ENCODE results near the gene KLHL28. TPM values are rescaled to one million over a fixed set of nuclear protein-coding genes. Genes with fewer than 3 reads are reported as not detected.

KLHL28 gene
- total and polyA plus RNA-seq, 12 donors, result 1.5 to 17.8 (median 9.6) TPM

GRCh38 chr14:44960646-44961045 lies 1.1 kb downstream of the KLHL28 start:
- Histone ChIP-seq H3K9me3 (replicated peaks in 1 of 3) (no peaks in the 10 kb centered on the region), H3K4me3 (peak overlapping the region in 2 of 4 donors; percentile 66 to 75), H3K4me1 (replicated peaks in 1 of 2) (peaks cover 9 to 64% of the 10 kb centered on the region in 2 donors), H3K27me3 (no peaks in the 10 kb centered on the region), H3K27ac (peak overlapping the region; percentile 75 to 98 (median 93)), H3K36me3 (replicated peaks in 1 of 2) (no peaks in the 10 kb centered on the region)
- DNase-seq, result no peak
- intact Hi-C loops (cut with DNase I), result loop anchor here in 1 of 2 donors (10.0 kb wide), 1 partner anchor 174 kb away; the partner anchor contains the start of genes FANCM and FKBP3
- no peak for TF ChIP-seq POLR2A (IDR thresholded peaks at IDR 0.05)
- TF ChIP-seq, protein P1, sequence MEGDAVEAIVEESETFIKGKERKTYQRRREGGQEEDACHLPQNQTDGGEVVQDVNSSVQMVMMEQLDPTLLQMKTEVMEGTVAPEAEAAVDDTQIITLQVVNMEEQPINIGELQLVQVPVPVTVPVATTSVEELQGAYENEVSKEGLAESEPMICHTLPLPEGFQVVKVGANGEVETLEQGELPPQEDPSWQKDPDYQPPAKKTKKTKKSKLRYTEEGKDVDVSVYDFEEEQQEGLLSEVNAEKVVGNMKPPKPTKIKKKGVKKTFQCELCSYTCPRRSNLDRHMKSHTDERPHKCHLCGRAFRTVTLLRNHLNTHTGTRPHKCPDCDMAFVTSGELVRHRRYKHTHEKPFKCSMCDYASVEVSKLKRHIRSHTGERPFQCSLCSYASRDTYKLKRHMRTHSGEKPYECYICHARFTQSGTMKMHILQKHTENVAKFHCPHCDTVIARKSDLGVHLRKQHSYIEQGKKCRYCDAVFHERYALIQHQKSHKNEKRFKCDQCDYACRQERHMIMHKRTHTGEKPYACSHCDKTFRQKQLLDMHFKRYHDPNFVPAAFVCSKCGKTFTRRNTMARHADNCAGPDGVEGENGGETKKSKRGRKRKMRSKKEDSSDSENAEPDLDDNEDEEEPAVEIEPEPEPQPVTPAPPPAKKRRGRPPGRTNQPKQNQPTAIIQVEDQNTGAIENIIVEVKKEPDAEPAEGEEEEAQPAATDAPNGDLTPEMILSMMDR (IDR thresholded peaks at IDR 0.05), result no peak
- WGBS, 4 donors, result 1 to 2% (median 2%) methylated on average over 3 of the region's 3 CpGs

DNA sequence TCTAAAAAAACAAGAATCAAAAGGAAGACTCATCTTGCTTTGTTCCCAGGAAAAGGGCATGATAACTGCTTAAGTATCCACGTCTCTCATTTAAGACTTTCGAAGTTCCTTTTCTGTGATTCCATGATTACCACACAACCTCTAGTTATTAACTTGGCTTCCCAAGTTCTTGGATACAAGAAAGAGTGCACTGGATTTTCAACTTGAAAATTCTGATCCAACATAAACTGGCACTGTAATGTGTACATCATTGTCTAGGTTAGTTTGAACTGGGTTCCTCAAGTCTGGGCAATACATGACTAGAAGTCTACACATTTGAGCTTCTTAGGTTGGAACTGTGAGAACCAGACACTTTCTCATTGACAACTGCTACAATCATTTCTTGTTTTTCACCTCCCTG lies 1.6 kb downstream of the KLHL28 start:
- Histone ChIP-seq H3K36me3 (replicated peaks in 1 of 2) (no peaks in the 10 kb centered on the region), H3K9me3 (replicated peaks in 1 of 3) (no peaks in the 10 kb centered on the region), H3K4me3 (peak overlapping the region in 1 of 4 donors; percentile 66), H3K4me1 (replicated peaks in 1 of 2) (peaks cover 9 to 59% of the 10 kb centered on the region in 2 donors), H3K27me3 (no peaks in the 10 kb centered on the region), H3K27ac (peak overlapping the region in 2 of 5 donors; percentile 75 to 94)
- TF ChIP-seq, protein P1 (IDR thresholded peaks at IDR 0.05), result no peak
- TF ChIP-seq POLR2A (IDR thresholded peaks at IDR 0.05), result no peak
- DNase-seq, result no peak
- 26 to 33% (median 31%) methylated on average over 2 of the region's 2 CpGs for WGBS, 4 donors
- intact Hi-C loops (cut with DNase I), result loop anchor here in 1 of 2 donors (10.0 kb wide), 1 partner anchor 175 kb away; the partner anchor contains the start of genes FANCM and FKBP3

DNA sequence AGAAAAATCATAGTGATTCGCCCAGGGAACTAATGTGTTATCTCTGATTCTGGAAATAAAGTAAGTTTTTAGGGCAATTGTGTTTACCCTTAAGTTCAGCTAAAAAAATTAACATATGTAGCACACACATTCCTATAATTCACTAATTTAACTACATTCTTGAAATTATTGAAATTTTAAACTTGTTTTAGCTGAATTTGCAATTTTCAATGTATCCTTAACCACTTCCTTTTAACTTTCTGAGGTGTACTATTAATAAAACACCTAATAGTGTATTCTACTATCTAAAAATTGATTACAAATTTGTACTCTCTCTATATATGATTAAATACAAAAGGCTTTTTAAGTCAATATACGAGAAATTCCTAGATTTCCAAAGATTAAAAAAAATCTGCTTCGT lies 2.2 kb downstream of the KLHL28 start:
- H3K36me3 ChIP-seq (replicated peaks in 1 of 2), result no peaks in the 10 kb centered on the region
- peaks cover 9 to 53% of the 10 kb centered on the region in 2 donors for H3K4me1 ChIP-seq (replicated peaks in 1 of 2)
- intact Hi-C loops (cut with DNase I), result no loop called here
- 73 to 87% (median 83%) methylated on average over 3 of the region's 3 CpGs for WGBS, 4 donors
- DNase-seq, result no peak
- H3K9me3 ChIP-seq (replicated peaks in 1 of 3), result no peaks in the 10 kb centered on the region
- peak overlapping the region in 1 of 4 donors; percentile 66 for H3K4me3 ChIP-seq
- no peak overlapping the region for H3K27ac ChIP-seq
- H3K27me3 ChIP-seq, result no peaks in the 10 kb centered on the region
- TF ChIP-seq, protein P1 (IDR thresholded peaks at IDR 0.05), result no peak
- TF ChIP-seq POLR2A (IDR thresholded peaks at IDR 0.05), result no peak

GRCh38 chr14:44956866-44957265 lies 4.9 kb downstream of the KLHL28 start:
- Histone ChIP-seq H3K27ac (no peak overlapping the region), H3K36me3 (replicated peaks in 1 of 2) (no peaks in the 10 kb centered on the region), H3K4me3 (no peak overlapping the region), H3K4me1 (replicated peaks in 1 of 2) (peaks cover 0 to 38% of the 10 kb centered on the region in 2 donors), H3K9me3 (replicated peaks in 1 of 3) (no peaks in the 10 kb centered on the region), H3K27me3 (no peaks in the 10 kb centered on the region)
- 95 to 99% (median 97%) methylated on average over 3 of the region's 3 CpGs for WGBS, 4 donors
- DNase-seq, result no peak
- TF ChIP-seq, protein P1 (IDR thresholded peaks at IDR 0.05), result no peak
- TF ChIP-seq POLR2A (IDR thresholded peaks at IDR 0.05), result no peak
- intact Hi-C loops (cut with DNase I), result no loop called here
